ENCODE measurements around the gene PDIK1L. TPM values are rescaled to one million over a fixed set of nuclear protein-coding genes. Genes with fewer than 3 reads are reported as not detected.
"Not testable (repeated sequence)": the region's sequence is repeated elsewhere in the genome, so short reads cannot be mapped to it uniquely, and the experiment has no call there.

PDIK1L gene
- total RNA-seq, 4 donors from 2014 or later, result 14.0 to 16.7 (median 14.4) TPM

GRCh38 chr1:26098602-26099001 is 13.0 kb upstream of the PDIK1L start:
- intact Hi-C loops (cut with DNase I; ENCODE audit: low total_unique reads), result loop anchor here (10.0 kb wide), 1 partner anchor 64 kb away; no protein-coding TSS in a partner anchor
- TF ChIP-seq, protein P1, sequence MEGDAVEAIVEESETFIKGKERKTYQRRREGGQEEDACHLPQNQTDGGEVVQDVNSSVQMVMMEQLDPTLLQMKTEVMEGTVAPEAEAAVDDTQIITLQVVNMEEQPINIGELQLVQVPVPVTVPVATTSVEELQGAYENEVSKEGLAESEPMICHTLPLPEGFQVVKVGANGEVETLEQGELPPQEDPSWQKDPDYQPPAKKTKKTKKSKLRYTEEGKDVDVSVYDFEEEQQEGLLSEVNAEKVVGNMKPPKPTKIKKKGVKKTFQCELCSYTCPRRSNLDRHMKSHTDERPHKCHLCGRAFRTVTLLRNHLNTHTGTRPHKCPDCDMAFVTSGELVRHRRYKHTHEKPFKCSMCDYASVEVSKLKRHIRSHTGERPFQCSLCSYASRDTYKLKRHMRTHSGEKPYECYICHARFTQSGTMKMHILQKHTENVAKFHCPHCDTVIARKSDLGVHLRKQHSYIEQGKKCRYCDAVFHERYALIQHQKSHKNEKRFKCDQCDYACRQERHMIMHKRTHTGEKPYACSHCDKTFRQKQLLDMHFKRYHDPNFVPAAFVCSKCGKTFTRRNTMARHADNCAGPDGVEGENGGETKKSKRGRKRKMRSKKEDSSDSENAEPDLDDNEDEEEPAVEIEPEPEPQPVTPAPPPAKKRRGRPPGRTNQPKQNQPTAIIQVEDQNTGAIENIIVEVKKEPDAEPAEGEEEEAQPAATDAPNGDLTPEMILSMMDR (IDR thresholded peaks at IDR 0.05), result no peak
- no peak for TF ChIP-seq POLR2A (IDR thresholded peaks at IDR 0.05)
- DNase-seq (ENCODE audit: low spot score in 2 of 2), result no peak
- 92 to 96% methylated on average over 4 of the region's 4 CpGs for WGBS, 2 donors
- no peak overlapping the region for H3K4me3 ChIP-seq (ENCODE audit: low read depth, poor library complexity, severe bottlenecking)

DNA sequence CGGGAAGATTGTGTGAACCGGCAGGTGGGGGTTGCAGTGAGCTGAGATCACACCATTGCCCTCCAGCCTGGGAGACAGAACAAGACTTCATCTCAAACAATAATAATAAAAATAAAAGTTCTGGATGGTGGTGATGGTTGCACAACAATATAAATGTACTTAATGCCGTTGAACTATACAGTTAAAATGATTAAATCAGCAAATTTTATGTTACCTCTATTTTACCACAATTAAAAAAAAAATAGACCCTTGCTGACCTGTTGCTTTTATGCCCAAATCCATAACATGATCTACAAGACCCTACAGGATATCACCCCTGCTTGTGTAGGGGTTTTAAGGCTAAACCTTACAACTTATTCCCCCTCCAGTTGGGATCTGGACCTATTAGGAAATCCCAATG is 11.8 kb upstream of the PDIK1L start:
- WGBS, 2 donors, result 86 to 93% methylated on average over 3 of the region's 3 CpGs
- TF ChIP-seq, protein P1 (IDR thresholded peaks at IDR 0.05), result no peak
- TF ChIP-seq POLR2A (IDR thresholded peaks at IDR 0.05), result no peak
- intact Hi-C loops (cut with DNase I; ENCODE audit: low total_unique reads), result loop anchor here (10.0 kb wide), 1 partner anchor 65 kb away; no protein-coding TSS in a partner anchor
- H3K4me3 ChIP-seq (ENCODE audit: low read depth, poor library complexity, severe bottlenecking), result no peak overlapping the region
- no peak for DNase-seq (ENCODE audit: low spot score in 2 of 2)

GRCh38 chr1:26100204-26100603 is 11.4 kb upstream of the PDIK1L start:
- DNase-seq (ENCODE audit: low spot score in 2 of 2); intact Hi-C loops (cut with DNase I; ENCODE audit: low total_unique reads); H3K4me3 ChIP-seq (ENCODE audit: low read depth, poor library complexity, severe bottlenecking): not testable (repeated sequence)
- WGBS, 2 donors, result 82 to 86% methylated on average over 10 of the region's 10 CpGs

- no peak for TF ChIP-seq POLR2A (IDR thresholded peaks at IDR 0.05)
- TF ChIP-seq, protein P1 (IDR thresholded peaks at IDR 0.05), result no peak
- no peak for DNase-seq (ENCODE audit: low spot score in 2 of 2)
- WGBS, 2 donors, result 82 to 93% methylated on average over 3 of the region's 3 CpGs
- intact Hi-C loops (cut with DNase I; ENCODE audit: low total_unique reads), result no loop called here
- H3K4me3 ChIP-seq (ENCODE audit: low read depth, poor library complexity, severe bottlenecking), result no peak overlapping the region
These were observed 9.5 kb upstream of the PDIK1L start for GRCh38 chr1:26102119-26102518.

DNA sequence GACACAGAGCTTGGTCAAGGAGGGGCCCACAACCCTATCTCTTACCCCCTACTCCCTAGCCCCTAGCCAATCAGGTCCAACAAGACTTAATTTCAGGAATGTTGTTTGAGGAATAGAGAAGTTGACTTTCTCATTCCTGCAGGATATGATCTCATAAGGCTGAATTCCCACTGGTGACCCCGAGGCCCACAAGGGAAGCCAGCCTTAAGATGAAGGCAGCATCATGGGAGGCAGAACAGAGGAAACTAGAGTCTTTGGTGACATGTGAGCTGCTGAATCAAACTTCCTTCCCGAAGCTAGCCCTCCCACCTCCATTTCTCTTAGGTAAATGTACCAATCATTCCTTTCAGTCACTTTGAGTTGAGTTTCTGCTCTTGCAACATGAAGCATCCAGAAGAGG is 9.1 kb upstream of the PDIK1L start:
- intact Hi-C loops (cut with DNase I; ENCODE audit: low total_unique reads), result no loop called here
- DNase-seq (ENCODE audit: low spot score in 2 of 2), result no peak
- WGBS, 2 donors, result 46 to 52% methylated on average over 2 of the region's 2 CpGs
- TF ChIP-seq, protein P1 (IDR thresholded peaks at IDR 0.05), result no peak
- no peak for TF ChIP-seq POLR2A (IDR thresholded peaks at IDR 0.05)
- H3K4me3 ChIP-seq (ENCODE audit: low read depth, poor library complexity, severe bottlenecking), result no peak overlapping the region

DNA sequence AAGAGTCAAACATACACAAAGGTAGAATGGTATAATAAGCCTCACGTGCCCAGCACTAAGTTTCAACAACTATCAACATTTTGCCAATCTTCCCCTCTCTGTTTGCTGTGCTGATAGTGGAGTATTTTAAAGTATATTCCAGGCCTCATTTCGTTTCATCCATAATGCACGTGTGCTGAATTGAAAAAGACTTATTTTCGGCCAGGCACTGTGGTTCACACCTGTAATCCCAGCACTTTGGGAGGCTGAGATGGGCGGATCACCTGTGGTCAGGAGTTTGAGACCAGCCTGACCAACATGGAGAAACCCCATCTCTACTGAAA is 6.4 kb upstream of the PDIK1L start:
- not testable (repeated sequence) for H3K4me3 ChIP-seq (ENCODE audit: low read depth, poor library complexity, severe bottlenecking); DNase-seq (ENCODE audit: low spot score in 2 of 2)
- intact Hi-C loops (cut with DNase I; ENCODE audit: low total_unique reads), result loop anchor here (2.0 kb wide), 1 partner anchor 40 kb away; no protein-coding TSS in a partner anchor
- WGBS, 2 donors, result 40 to 49% methylated on average over 5 of the region's 5 CpGs
